K562 (cell line): ENCODE results near the gene ANO7.

ENCODE experiments used
- BRCA1 ChIP-seq, 2 experiments: fragments of 450-650 bp in 1 of 2; sonication (generic) in 1 of 2; formaldehyde crosslinking in 1 of 2; IDR thresholded peaks; 2 replicates each; pipeline versions ENCODE4 v1.5.0 to v1.6.1; 2017 to 2020; ENCODE audit warnings: mild to moderate bottlenecking in 1 of 2, missing genetic modification reagents in 1 of 2
- CTCF ChIP-seq, 3 experiments: IDR thresholded peaks in 2 of 3; conservative IDR thresholded peaks in 1 of 3; 2 replicates each; pipeline ENCODE4 v1.5.1; 2011 to 2012; ENCODE audit warnings: low read length in 3 of 3, mild to moderate bottlenecking in 3 of 3, control low read depth in 2 of 3, improper control_type of control experiment in 1 of 3, inconsistent platforms in 1 of 3, low read depth in 1 of 3, mixed read lengths in 1 of 3, moderate library complexity in 1 of 3; ENCODE audit not compliant: insufficient read depth in 2 of 3
- MEF2D ChIP-seq: conservative IDR thresholded peaks from 2 replicates; pipeline ENCODE4 v1.6.1; 2016; ENCODE audit warnings: low read depth, missing genetic modification characterization, missing compliant biosample characterization
- YY1 ChIP-seq, 3 experiments: IDR thresholded peaks; 2 replicates each; pipeline ENCODE4 v1.6.1; 2011; ENCODE audit warnings: low read length in 2 of 3, mild to moderate bottlenecking in 2 of 3, moderate library complexity in 2 of 3, borderline replicate concordance in 1 of 3, control low read depth in 1 of 3, low read depth in 1 of 3; ENCODE audit not compliant: insufficient read depth in 3 of 3, insufficient replicate concordance in 2 of 3, control insufficient read depth in 1 of 3, insufficient read length in 1 of 3; ENCODE audit errors: extremely low read depth in 1 of 3
- ZFP1 ChIP-seq: fragments of 450-650 bp; formaldehyde crosslinking; IDR thresholded peaks from 2 replicates; pipeline ENCODE4 v1.4.0; 2020; ENCODE audit warnings: mild to moderate bottlenecking, mixed read lengths
- ZNF274 ChIP-seq: IDR thresholded peaks from 2 replicates; pipeline ENCODE4 v1.6.1; 2011; ENCODE audit warnings: low read depth, mild to moderate bottlenecking, low read length, moderate library complexity, borderline replicate concordance

DNA sequence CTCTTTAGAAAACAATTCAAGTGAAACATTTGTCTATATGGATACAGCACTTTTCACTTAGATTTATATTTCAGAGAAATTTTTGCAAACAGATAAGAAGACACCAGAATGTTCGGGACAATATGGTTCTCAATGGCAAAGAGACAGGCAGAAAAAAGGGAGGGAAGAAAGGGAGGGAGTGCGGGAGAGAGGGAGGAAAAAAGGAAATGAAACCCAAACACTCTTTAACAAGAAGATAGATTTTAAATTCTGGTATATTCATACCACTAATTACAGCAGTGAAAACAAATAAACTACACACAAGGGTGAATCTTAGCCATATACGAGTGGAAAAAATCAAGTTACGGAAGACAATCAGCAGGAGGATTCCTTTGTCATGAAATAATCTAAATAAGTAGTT lies 42.2 kb upstream of the ANO7 start:
- TF ChIP-seq YY1 (IDR thresholded peaks at IDR 0.05; ENCODE audit: borderline replicate concordance in 1 of 3, control insufficient read depth in 1 of 3, extremely low read depth in 1 of 3, insufficient read depth in 3 of 3, insufficient read length in 1 of 3, insufficient replicate concordance in 2 of 3, low read depth in 1 of 3, low read length in 2 of 3), result no peak
- TF ChIP-seq ZNF274, result no peak
- no peak for TF ChIP-seq CTCF (IDR thresholded peaks at IDR 0.05 in 2 of 3, conservative IDR thresholded peaks at IDR 0.05 in 1 of 3; ENCODE audit: insufficient read depth in 2 of 3, low read depth in 1 of 3, low read length in 3 of 3)
- TF ChIP-seq BRCA1 (IDR thresholded peaks at IDR 0.05), result no peak
- TF ChIP-seq BRCA1 (CRISPR knock-in tag; IDR thresholded peaks at IDR 0.05), result no peak
- TF ChIP-seq ZFP1 (CRISPR knock-in tag), result no peak
- TF ChIP-seq MEF2D (tag), result no peak
